RWPE1 (cell line): ENCODE measurements around the gene ENPP6.

Experiments used
- CTCF ChIA-PET: fragments of 350-600 bp; sonication (Branson Sonifier 250); formaldehyde crosslinking; extraction: SDS; loops from one replicate; lab custom pipeline; 2021; lab: Yijun Ruan, JAX
- POLR2A ChIA-PET: fragments of 400-600 bp; formaldehyde crosslinking; extraction: SDS; loops from one replicate; lab custom pipeline; 2020; ENCODE audit warnings: antibody characterized with exemption; ENCODE audit not compliant: low non-redundant PET; lab: Yijun Ruan, JAX
- DNase-seq: peaks from one replicate; pipeline ENCODE4 v3.0.0; 2012; ENCODE audit warnings: low spot score
- H3K27ac ChIP-seq: fragments of 450-650 bp; 2 replicates; pipeline ENCODE4 v1.5.1; 2017
- TF ChIP-seq, protein P1 (sequence below): fragments of 450-650 bp; conservative IDR thresholded peaks from 2 replicates; pipeline ENCODE4 v1.5.1; 2017; ENCODE audit warnings: low read depth, mild to moderate bottlenecking

The ENPP6 gene

GRCh38 chr4:184117662-184118199 is 99.9 kb downstream of the ENPP6 start:
- CTCF ChIA-PET, result no interaction called here
- POLR2A ChIA-PET, result no interaction called here
- TF ChIP-seq, protein P1, sequence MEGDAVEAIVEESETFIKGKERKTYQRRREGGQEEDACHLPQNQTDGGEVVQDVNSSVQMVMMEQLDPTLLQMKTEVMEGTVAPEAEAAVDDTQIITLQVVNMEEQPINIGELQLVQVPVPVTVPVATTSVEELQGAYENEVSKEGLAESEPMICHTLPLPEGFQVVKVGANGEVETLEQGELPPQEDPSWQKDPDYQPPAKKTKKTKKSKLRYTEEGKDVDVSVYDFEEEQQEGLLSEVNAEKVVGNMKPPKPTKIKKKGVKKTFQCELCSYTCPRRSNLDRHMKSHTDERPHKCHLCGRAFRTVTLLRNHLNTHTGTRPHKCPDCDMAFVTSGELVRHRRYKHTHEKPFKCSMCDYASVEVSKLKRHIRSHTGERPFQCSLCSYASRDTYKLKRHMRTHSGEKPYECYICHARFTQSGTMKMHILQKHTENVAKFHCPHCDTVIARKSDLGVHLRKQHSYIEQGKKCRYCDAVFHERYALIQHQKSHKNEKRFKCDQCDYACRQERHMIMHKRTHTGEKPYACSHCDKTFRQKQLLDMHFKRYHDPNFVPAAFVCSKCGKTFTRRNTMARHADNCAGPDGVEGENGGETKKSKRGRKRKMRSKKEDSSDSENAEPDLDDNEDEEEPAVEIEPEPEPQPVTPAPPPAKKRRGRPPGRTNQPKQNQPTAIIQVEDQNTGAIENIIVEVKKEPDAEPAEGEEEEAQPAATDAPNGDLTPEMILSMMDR, result no peak
- no peak for DNase-seq
- H3K27ac ChIP-seq, result no peak overlapping the region

DNA sequence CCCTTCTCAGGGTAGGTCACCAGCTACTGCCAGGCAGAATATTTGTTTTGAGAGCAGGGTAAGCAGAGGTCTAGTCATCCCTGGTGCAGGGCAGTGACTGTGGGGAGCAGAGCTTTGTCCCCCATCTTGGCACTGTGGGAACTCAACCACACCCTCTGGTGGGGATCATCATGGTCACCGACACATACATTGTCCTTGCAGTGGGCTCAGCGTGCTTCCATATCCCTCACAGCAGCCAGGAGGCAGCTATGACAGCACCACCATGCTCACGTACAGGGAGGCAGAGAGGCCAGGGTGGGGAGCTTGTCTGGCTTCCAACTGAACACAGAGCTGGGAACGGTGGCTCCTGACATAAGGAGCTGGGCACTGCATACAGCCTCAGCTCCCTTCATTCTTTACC is 102.3 kb downstream of the ENPP6 start:
- CTCF ChIA-PET, result interaction anchor here (0.6 kb wide), 1 partner anchor 691 kb away, joined by 3 read pairs; no protein-coding TSS in a partner anchor
- POLR2A ChIA-PET, result no interaction called here
- DNase-seq, result no peak
- TF ChIP-seq, protein P1, result no peak
- no peak overlapping the region for H3K27ac ChIP-seq

GRCh38 chr4:184114431-184114830 is 103.2 kb downstream of the ENPP6 start:
- no peak overlapping the region for H3K27ac ChIP-seq
- TF ChIP-seq, protein P1, result no peak
- POLR2A ChIA-PET, result no interaction called here
- no peak for DNase-seq
- CTCF ChIA-PET, result interaction anchor here (0.6 kb wide), 1 partner anchor 410 kb away, joined by 4 read pairs; no protein-coding TSS in a partner anchor

- POLR2A ChIA-PET, result no interaction called here
- no peak overlapping the region for H3K27ac ChIP-seq
- TF ChIP-seq, protein P1, result no peak
- CTCF ChIA-PET, result no interaction called here
- no peak for DNase-seq
These were observed 105.6 kb downstream of the ENPP6 start for GRCh38 chr4:184112006-184112550.

GRCh38 chr4:184111233-184111832 is 106.3 kb downstream of the ENPP6 start:
- TF ChIP-seq, protein P1, result no peak
- H3K27ac ChIP-seq, result no peak overlapping the region
- CTCF ChIA-PET, result no interaction called here
- DNase-seq, result no peak
- POLR2A ChIA-PET, result no interaction called here

- ChIA-PET POLR2A (no interaction called here), CTCF (no interaction called here)
- TF ChIP-seq, protein P1, result no peak
- H3K27ac ChIP-seq, result no peak overlapping the region
- DNase-seq, result no peak
These were observed 107.0 kb downstream of the ENPP6 start for GRCh38 chr4:184110452-184111224.
